ENCODE measurements around the gene RASL12.

Gene RASL12

GRCh38 chr15:65072617-65073016 lies 4.8 kb upstream of the RASL12 start:
- no peak for DNase-seq

DNA sequence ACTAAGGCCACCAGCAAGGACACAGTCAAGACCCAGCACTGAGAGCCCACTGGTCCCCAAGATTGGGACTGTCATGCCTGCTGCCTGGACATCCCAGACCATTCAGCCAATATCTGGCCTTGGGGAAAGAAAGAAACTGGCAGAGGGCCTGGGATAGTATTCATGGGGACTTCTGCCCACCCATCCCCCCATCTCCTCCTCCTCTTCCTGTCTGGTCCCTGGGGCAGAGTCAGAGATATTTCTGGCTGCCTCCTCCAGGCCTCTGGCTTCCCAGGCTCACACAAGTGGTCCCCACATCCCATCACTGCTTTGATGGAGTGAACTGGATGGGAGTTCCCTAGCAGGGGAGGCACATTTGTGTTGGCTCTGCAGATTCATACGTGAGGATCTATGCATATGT lies 4.2 kb upstream of the RASL12 start:
- no peak for DNase-seq

- DNase-seq, result no peak
These were observed 3.6 kb upstream of the RASL12 start for GRCh38 chr15:65071381-65071811.

DNA sequence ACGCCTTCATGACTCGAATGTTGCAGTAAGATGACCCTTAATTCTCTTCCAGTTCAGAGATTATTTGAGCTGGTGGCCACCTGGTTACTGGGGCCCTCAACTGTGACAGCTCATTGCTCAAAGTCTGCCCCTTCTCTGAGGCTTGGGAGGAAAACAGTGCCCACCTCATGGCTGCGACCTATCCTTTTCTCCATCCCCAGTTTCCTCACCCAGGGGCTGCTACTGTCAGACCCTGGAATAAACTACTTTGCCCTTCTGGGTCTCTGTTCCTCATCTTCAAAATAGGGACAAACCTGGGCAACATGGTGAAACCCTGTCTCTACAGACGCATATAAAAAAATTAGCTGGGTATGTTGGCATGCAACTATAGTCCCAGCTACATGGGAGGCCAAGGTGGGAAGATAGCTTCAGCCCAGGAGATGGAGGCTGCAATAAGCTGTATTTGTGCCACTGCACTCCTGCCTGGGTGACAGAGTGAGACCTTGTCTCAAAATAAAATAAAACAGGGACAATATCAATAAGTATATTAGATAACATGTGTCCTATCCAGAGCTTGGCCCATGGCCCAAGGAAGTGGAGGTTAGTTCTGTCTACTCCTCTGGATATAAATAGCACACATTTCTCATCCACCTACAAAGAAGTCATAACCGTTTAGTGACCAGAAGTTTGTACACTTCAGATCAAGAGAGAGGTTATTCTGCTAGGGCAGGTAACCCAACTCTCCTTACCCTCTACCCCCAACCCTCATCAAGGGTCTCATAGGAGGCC lies 2.2 kb upstream of the RASL12 start:
- no peak for DNase-seq

GRCh38 chr15:65069179-65069578 lies 1.4 kb upstream of the RASL12 start:
- no peak for DNase-seq

- DNase-seq, result peak; percentile 40
These were observed 605 bp upstream of the RASL12 start for GRCh38 chr15:65068403-65068788.

GRCh38 chr15:65067317-65067644 lies 510 bp downstream of the RASL12 start:
- no peak for DNase-seq

GRCh38 chr15:65066635-65067316 lies 1.0 kb downstream of the RASL12 start:
- no peak for DNase-seq

- no peak for DNase-seq
These were observed 1.7 kb downstream of the RASL12 start for GRCh38 chr15:65066001-65066634.

DNA sequence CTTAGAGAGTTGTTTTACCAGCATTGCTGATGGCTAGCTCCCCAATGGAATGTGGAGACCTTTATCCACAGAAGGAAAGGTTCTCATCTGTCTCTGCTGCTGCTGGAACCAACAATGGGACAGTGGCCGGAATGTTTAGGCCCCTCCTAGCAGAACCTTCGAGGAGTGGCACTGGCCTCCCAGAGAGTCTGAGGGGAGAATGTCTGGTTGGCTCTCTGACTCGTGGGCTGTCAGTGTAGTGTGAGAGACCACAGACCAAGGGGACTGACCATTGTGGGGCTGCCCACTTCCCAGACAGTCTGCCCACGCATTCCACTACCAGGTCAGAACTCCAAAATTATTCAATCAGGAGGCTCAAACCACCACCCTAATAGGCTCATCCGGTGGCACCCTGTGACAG lies 5.1 kb downstream of the RASL12 start:
- no peak for DNase-seq

DNA sequence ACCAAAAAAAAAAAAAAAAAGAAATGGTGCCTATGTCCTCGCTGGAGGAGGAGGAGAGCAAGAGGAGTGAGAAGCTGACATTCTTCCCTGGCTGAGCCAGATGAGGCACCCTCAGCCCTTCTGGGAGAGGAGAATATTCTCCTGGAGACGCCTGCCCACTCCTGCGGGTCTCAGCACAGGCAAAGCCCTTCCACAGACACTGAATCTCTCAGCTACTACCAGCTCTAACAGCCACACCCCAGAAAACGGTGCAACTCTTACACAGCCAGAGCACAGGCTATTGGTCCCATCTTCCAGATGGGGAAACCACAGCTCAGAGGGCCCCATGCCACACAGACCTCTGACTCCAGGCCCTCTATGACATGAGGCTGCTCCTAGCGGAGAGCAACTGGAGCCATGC lies 5.7 kb downstream of the RASL12 start:
- DNase-seq, result no peak

GRCh38 chr15:65060641-65061397 lies 7.0 kb downstream of the RASL12 start:
- DNase-seq, result no peak

DNA sequence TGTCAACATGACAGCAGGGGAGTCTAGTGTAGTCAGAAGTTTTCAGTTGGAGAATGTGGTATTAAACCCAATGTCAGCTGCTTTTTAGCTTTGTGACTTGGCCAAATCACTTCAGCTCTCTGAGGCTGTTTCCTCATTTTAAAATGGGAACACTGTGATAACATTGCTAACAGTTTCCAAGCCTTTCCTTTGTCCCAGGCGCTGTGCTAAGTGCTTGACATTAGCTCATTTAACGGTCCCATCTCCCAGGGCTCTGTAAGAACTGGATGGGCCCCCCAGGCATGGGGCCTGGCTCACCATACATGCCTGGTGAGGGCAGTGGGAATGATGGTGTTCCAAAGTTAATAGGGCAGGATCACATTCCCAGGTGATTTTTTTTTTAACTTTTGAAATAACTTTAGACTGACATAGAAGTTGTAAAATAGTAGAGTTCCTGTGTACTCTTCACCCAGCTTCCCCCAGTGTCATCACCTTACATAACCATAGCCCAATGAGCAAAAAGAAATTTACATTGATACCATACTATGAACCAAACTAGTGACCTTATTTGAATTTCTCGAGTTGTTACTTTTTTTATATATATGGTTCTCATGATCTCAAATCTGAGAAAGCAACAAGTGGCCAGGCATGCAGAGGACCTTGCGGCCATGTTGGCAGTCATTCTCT lies 7.7 kb downstream of the RASL12 start:
- DNase-seq, result no peak

- DNase-seq, result no peak
These were observed 8.4 kb downstream of the RASL12 start for GRCh38 chr15:65059369-65059750.

- DNase-seq, result no peak
These were observed 9.1 kb downstream of the RASL12 start for GRCh38 chr15:65058394-65059368.

DNA sequence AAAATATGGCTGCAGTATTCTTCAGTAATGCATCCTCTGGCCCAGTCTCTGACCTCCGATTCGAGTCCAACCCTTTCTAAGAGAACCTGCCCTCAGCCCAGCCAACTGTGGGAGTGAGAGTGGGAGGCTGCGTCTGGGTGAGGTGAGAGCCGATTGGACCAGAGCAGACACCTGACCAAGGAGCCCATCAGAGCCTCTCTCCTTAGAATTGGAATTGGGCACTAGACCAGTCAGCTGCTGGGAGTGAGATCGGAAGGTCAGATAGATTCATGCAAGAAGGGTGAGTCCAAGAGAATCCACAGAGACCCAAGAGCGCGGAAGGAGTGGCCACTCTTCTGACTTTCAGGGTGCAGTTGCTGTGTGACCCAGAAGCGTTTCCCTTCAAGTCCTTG lies 10.2 kb downstream of the RASL12 start:
- no peak for DNase-seq

DNA sequence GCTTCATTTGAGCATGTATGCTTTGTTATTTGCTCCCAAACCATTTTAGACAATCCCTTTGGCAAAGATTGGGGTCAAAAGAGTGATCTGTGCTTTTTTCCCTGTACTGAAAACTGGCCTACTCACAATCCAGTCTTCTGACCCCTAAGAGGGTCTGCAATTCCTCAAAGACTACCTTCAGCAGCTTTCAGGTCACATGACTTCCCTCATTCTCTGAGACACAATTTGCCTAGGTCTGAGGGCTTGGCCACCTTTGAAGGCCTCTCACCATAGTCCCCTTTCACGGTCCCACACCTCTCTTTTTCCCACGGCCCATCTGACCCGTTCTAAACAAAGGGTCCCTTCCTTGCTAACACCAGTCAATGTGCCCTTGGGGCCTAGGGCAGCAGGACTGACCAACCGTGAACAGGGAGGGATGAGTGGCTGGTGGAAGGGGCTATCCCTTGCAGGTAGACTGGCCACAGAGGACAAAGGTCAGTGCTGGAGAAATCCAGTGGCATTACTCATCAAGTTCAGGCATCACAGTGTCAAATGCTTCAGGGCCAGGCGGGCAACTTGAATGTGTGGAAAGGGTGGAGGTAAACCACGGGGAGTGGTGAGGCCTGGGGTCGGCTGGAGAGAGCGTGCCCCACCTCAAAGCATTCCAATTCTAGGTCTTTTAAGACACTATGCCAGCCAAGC lies 10.8 kb downstream of the RASL12 start:
- DNase-seq, result no peak

GRCh38 chr15:65056106-65056505 lies 11.7 kb downstream of the RASL12 start:
- DNase-seq, result no peak

DNA sequence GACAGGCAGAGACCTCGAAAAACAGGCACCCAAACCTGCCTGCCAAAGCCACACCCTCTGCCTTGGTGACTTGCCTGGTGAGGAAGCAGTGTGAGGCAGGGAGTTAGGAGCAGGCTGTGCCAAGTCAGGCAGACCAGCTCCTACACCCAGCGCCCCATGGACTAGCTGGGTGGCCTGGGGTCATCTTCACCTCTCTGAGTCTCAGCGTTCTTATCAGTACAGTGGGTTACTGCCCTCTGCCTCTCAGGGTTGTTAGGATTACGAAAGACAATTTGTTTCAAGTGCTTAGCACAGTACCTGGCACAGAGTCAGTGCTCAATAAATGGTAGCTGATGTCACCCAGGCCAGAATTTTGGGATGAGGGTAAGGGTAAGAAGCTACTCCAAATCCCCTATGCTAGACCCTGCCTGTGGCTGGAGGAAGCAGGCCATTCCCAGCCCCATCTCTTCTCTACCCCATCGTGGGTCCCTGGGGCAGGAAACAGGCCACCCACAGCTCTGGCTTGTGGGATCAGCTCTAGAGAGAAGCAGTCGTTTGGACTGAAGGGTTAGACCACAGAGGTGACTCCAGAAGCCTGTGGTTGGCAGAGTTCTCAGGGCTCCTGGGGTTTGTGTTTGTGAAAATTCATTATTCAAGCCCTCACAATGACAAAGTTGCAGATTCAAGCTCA lies 12.5 kb downstream of the RASL12 start:
- no peak for DNase-seq
